ENCODE results near the gene TPRN. TPM values are rescaled to one million over a fixed set of nuclear protein-coding genes. Genes with fewer than 3 reads are reported as not detected.
A peak's percentile ranks its signal among the peaks of the same experiment; 100 is the strongest.

The TPRN gene
- total and polyA plus RNA-seq, 2 experiments from 2014 or later, result 6.4 to 29.2 TPM

DNA sequence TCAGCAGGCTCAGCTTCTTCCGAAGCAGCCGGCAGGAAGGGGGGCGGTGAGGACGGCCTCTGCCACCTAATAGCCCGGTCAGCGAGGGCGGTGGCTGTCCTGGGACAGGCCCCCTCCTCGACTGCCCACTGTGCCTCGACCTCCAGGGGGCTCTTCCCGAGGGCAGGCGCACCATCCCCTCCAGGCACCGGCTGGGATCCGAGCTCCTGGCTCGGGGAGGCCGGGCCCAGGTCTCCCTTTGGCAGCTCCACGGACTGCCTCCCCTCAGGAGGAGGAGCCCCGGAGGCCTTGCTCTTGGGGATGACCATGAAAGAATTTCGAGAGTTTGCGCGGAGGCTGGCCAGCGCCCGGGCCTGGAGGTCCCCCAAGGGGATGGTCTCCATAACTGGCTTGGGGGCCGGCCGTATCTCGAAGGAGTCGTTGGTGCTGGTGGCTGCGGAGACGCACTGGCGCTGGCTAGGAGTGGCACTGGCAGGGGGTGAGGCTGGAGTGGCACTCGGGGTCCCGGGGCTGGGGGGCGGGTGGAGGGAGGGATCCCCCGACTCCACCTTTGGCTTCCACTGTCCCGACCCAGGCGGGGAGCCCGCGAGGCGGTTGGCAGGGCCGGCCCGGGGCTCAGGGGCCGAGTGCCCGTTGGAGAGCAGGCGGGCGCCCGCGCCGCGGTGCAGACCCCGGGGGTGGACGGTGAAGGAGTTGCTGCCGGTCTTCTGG is 975 bp downstream of the TPRN start:
- H3K9me2 ChIP-seq (ENCODE audit: insufficient read depth), result no peaks in the 10 kb centered on the region
- H3K27ac ChIP-seq (ENCODE audit: low read depth), result no peak overlapping the region
- no peak overlapping the region for H2AFZ ChIP-seq
- H3K4me1 ChIP-seq (ENCODE audit: insufficient read depth), result peaks cover 19% of the 10 kb centered on the region
- Mint-ChIP-seq H3K9me3 (no peaks in the 10 kb centered on the region; the same call in 2 of the 3 replicates), H3K4me1 (peaks cover 32% of the 10 kb centered on the region), H3K36me3 (ENCODE audit: low read depth) (no peaks in the 10 kb centered on the region; the same call in 2 of the 3 replicates), H3K27me3 (ENCODE audit: insufficient read depth, low read depth, poor library complexity) (peaks cover 8% of the 10 kb centered on the region), H3K27ac (no peak overlapping the region), H3K4me3 (peak overlapping the region; percentile 82)
- no peaks in the 10 kb centered on the region for H3K36me3 ChIP-seq (ENCODE audit: insufficient read depth)
- H3K27me3 ChIP-seq (ENCODE audit: insufficient read depth), result no peaks in the 10 kb centered on the region
- peak overlapping the region; percentile 87 for H3K4me2 ChIP-seq
- H3K79me2 ChIP-seq (replicated peaks; ENCODE audit: insufficient read depth), result peaks cover 69% of the 10 kb centered on the region
- peaks cover 7% of the 10 kb centered on the region for H4K20me1 ChIP-seq (replicated peaks; ENCODE audit: insufficient read depth)
- H3F3A ChIP-seq (replicated peaks; ENCODE audit: low read depth), result peaks cover 15% of the 10 kb centered on the region; the same call in 1 of the 2 replicates
- TF ChIP-seq, protein P1, sequence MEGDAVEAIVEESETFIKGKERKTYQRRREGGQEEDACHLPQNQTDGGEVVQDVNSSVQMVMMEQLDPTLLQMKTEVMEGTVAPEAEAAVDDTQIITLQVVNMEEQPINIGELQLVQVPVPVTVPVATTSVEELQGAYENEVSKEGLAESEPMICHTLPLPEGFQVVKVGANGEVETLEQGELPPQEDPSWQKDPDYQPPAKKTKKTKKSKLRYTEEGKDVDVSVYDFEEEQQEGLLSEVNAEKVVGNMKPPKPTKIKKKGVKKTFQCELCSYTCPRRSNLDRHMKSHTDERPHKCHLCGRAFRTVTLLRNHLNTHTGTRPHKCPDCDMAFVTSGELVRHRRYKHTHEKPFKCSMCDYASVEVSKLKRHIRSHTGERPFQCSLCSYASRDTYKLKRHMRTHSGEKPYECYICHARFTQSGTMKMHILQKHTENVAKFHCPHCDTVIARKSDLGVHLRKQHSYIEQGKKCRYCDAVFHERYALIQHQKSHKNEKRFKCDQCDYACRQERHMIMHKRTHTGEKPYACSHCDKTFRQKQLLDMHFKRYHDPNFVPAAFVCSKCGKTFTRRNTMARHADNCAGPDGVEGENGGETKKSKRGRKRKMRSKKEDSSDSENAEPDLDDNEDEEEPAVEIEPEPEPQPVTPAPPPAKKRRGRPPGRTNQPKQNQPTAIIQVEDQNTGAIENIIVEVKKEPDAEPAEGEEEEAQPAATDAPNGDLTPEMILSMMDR (conservative IDR thresholded peaks at IDR 0.05; ENCODE audit: low read depth in 2 of 2), result no peak
- no peak for TF ChIP-seq STAT1 (IDR thresholded peaks at IDR 0.05; ENCODE audit: unreplicated experiment)
- TF ChIP-seq CREB1 (CRISPR knock-in tag; IDR thresholded peaks at IDR 0.05; ENCODE audit: low read depth), result no peak
- TF ChIP-seq, protein P2, sequence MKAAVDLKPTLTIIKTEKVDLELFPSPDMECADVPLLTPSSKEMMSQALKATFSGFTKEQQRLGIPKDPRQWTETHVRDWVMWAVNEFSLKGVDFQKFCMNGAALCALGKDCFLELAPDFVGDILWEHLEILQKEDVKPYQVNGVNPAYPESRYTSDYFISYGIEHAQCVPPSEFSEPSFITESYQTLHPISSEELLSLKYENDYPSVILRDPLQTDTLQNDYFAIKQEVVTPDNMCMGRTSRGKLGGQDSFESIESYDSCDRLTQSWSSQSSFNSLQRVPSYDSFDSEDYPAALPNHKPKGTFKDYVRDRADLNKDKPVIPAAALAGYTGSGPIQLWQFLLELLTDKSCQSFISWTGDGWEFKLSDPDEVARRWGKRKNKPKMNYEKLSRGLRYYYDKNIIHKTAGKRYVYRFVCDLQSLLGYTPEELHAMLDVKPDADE (IDR thresholded peaks at IDR 0.05), result no peak
- no peak for TF ChIP-seq NANOG (IDR thresholded peaks at IDR 0.05; ENCODE audit: borderline replicate concordance)
- TF ChIP-seq, protein P3, sequence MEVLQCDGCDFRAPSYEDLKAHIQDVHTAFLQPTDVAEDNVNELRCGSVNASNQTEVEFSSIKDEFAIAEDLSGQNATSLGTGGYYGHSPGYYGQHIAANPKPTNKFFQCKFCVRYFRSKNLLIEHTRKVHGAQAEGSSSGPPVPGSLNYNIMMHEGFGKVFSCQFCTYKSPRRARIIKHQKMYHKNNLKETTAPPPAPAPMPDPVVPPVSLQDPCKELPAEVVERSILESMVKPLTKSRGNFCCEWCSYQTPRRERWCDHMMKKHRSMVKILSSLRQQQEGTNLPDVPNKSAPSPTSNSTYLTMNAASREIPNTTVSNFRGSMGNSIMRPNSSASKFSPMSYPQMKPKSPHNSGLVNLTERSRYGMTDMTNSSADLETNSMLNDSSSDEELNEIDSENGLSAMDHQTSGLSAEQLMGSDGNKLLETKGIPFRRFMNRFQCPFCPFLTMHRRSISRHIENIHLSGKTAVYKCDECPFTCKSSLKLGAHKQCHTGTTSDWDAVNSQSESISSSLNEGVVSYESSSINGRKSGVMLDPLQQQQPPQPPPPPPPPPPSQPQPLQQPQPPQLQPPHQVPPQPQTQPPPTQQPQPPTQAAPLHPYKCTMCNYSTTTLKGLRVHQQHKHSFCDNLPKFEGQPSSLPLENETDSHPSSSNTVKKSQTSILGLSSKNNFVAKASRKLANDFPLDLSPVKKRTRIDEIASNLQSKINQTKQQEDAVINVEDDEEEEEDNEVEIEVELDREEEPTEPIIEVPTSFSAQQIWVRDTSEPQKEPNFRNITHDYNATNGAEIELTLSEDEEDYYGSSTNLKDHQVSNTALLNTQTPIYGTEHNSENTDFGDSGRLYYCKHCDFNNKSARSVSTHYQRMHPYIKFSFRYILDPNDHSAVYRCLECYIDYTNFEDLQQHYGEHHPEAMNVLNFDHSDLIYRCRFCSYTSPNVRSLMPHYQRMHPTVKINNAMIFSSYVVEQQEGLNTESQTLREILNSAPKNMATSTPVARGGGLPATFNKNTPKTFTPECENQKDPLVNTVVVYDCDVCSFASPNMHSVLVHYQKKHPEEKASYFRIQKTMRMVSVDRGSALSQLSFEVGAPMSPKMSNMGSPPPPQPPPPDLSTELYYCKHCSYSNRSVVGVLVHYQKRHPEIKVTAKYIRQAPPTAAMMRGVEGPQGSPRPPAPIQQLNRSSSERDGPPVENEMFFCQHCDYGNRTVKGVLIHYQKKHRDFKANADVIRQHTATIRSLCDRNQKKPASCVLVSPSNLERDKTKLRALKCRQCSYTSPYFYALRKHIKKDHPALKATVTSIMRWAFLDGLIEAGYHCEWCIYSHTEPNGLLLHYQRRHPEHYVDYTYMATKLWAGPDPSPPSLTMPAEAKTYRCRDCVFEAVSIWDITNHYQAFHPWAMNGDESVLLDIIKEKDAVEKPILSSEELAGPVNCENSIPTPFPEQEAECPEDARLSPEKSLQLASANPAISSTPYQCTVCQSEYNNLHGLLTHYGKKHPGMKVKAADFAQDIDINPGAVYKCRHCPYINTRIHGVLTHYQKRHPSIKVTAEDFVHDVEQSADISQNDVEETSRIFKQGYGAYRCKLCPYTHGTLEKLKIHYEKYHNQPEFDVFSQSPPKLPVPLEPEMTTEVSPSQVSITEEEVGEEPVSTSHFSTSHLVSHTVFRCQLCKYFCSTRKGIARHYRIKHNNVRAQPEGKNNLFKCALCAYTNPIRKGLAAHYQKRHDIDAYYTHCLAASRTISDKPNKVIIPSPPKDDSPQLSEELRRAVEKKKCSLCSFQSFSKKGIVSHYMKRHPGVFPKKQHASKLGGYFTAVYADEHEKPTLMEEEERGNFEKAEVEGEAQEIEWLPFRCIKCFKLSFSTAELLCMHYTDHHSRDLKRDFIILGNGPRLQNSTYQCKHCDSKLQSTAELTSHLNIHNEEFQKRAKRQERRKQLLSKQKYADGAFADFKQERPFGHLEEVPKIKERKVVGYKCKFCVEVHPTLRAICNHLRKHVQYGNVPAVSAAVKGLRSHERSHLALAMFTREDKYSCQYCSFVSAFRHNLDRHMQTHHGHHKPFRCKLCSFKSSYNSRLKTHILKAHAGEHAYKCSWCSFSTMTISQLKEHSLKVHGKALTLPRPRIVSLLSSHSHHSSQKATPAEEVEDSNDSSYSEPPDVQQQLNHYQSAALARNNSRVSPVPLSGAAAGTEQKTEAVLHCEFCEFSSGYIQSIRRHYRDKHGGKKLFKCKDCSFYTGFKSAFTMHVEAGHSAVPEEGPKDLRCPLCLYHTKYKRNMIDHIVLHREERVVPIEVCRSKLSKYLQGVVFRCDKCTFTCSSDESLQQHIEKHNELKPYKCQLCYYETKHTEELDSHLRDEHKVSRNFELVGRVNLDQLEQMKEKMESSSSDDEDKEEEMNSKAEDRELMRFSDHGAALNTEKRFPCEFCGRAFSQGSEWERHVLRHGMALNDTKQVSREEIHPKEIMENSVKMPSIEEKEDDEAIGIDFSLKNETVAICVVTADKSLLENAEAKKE (CRISPR knock-in tag; IDR thresholded peaks at IDR 0.05), result no peak
- TF ChIP-seq JUNB (IDR thresholded peaks at IDR 0.05; ENCODE audit: unreplicated experiment), result no peak
- no peak for TF ChIP-seq POLR2AphosphoS5 (IDR thresholded peaks at IDR 0.05; ENCODE audit: low read depth)
- TF ChIP-seq EZH2phosphoT487 (IDR thresholded peaks at IDR 0.05; ENCODE audit: unreplicated experiment), result no peak
- no peak for TF ChIP-seq ZNF331 (CRISPR knock-in tag; IDR thresholded peaks at IDR 0.05; ENCODE audit: low read depth)
- TF ChIP-seq, protein P4, sequence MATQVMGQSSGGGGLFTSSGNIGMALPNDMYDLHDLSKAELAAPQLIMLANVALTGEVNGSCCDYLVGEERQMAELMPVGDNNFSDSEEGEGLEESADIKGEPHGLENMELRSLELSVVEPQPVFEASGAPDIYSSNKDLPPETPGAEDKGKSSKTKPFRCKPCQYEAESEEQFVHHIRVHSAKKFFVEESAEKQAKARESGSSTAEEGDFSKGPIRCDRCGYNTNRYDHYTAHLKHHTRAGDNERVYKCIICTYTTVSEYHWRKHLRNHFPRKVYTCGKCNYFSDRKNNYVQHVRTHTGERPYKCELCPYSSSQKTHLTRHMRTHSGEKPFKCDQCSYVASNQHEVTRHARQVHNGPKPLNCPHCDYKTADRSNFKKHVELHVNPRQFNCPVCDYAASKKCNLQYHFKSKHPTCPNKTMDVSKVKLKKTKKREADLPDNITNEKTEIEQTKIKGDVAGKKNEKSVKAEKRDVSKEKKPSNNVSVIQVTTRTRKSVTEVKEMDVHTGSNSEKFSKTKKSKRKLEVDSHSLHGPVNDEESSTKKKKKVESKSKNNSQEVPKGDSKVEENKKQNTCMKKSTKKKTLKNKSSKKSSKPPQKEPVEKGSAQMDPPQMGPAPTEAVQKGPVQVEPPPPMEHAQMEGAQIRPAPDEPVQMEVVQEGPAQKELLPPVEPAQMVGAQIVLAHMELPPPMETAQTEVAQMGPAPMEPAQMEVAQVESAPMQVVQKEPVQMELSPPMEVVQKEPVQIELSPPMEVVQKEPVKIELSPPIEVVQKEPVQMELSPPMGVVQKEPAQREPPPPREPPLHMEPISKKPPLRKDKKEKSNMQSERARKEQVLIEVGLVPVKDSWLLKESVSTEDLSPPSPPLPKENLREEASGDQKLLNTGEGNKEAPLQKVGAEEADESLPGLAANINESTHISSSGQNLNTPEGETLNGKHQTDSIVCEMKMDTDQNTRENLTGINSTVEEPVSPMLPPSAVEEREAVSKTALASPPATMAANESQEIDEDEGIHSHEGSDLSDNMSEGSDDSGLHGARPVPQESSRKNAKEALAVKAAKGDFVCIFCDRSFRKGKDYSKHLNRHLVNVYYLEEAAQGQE (IDR thresholded peaks at IDR 0.05; ENCODE audit: unreplicated experiment), result no peak
- TF ChIP-seq ZNF114 (CRISPR knock-in tag; IDR thresholded peaks at IDR 0.05), result no peak
- TF ChIP-seq EZH2 (IDR thresholded peaks at IDR 0.05; ENCODE audit: low read depth, unreplicated experiment), result no peak
- ATAC-seq (no peak), DNase-seq (ENCODE audit: low spot score) (peak; percentile 47)
- H3K4me3 ChIP-seq, result peak overlapping the region; percentile 55

All from GM23338 (cell line).